KMS-11 (cell line): ENCODE results near the gene COL4A6.

Experiments used
- H2AFZ ChIP-seq: fragments of 200-600 bp; sonication (generic); 2 replicates; pipeline ENCODE4 v1.6.1; 2016; ENCODE audit warnings: antibody characterized with exemption, mixed run types, low read depth
- H3K27ac ChIP-seq: fragments of 200-600 bp; sonication (generic); 2 replicates; pipeline ENCODE4 v1.6.1; 2016; ENCODE audit warnings: mild to moderate bottlenecking, mixed run types
- H3K27me3 ChIP-seq: fragments of 200-600 bp; sonication (generic); 2 replicates; pipeline ENCODE4 v1.6.1; 2017; ENCODE audit warnings: mild to moderate bottlenecking, low read depth, mixed run types, moderate library complexity; ENCODE audit not compliant: insufficient read depth
- H3K36me3 ChIP-seq: fragments of 200-600 bp; sonication (generic); 2 replicates; pipeline ENCODE4 v1.6.1; 2017; ENCODE audit warnings: mild to moderate bottlenecking, mixed run types; ENCODE audit not compliant: insufficient read depth
- H3K4me1 ChIP-seq: fragments of 200-600 bp; sonication (generic); 2 replicates; pipeline ENCODE4 v1.6.1; 2016; ENCODE audit warnings: mild to moderate bottlenecking, low read depth, mixed run types; ENCODE audit not compliant: poor library complexity, severe bottlenecking
- H3K4me2 ChIP-seq: fragments of 200-600 bp; sonication (generic); 2 replicates; pipeline ENCODE4 v1.7.0; 2016; ENCODE audit warnings: mild to moderate bottlenecking, mixed run types
- H3K4me3 ChIP-seq: fragments of 200-600 bp; sonication (generic); IDR thresholded peaks from 2 replicates; pipeline ENCODE4 v1.6.1; 2017; ENCODE audit warnings: low read depth, low read length, mixed read lengths; ENCODE audit not compliant: insufficient read depth
- H3K79me2 ChIP-seq: fragments of 200-600 bp; sonication (generic); 2 replicates; pipeline ENCODE4 v1.6.1; 2016; ENCODE audit warnings: low read depth, mixed run types; ENCODE audit not compliant: insufficient read depth
- H3K9ac ChIP-seq: fragments of 200-600 bp; sonication (generic); 2 replicates; pipeline ENCODE4 v1.6.1; 2016; ENCODE audit warnings: mild to moderate bottlenecking, mixed run types
- H4K20me1 ChIP-seq: fragments of 200-600 bp; sonication (generic); 2 replicates; pipeline ENCODE4 v1.6.1; 2016; ENCODE audit warnings: mild to moderate bottlenecking, mixed run types; ENCODE audit not compliant: insufficient read depth
- TF ChIP-seq, protein P1 (sequence below): fragments of 200-600 bp; sonication (generic); conservative IDR thresholded peaks from 2 replicates; pipeline ENCODE4 v1.6.1; 2017; ENCODE audit warnings: low read depth, mild to moderate bottlenecking, antibody characterized with exemption, low read length, moderate library complexity, mixed read lengths

COL4A6 gene

DNA sequence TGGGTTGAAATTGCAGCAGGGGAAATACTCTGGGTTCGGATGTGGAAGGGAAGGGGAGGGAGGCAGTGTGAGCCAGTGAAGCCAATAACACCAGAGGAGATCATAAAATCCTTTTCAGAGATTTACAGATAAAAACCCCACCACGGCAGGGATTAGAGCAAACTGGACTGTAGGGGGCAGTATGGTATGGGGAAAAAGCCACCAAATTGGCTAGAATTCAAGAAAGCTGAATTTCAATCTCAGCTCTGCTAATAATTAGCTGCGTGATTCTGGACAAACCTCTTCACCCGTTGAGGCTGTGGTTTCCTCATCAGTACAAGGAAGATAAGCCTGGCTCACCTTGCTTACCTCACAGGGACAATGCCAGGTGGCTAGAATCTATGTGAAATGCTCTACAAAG lies 238.5 kb downstream of the COL4A6 start:
- no peak overlapping the region for H3K4me2 ChIP-seq
- no peak overlapping the region for H2AFZ ChIP-seq

DNA sequence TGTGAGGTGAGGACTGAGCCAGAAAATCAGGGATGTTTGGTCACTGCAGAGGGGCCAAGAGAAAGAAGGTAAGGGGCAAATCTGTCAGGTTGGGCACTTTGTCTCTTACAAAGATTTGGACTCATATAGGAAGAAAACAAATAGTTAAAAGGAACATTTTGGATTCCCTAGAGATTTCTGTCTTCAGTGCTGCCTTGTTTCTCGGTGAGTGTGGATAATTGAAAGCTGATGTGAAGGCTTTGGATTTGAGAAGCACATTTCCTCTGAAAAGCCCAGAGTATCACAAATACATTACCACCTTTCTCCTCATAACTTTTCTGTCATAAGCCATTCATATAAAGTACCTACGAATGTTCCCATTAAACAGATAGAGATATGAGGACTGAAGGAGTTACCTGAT lies 239.2 kb downstream of the COL4A6 start:
- TF ChIP-seq, protein P1, sequence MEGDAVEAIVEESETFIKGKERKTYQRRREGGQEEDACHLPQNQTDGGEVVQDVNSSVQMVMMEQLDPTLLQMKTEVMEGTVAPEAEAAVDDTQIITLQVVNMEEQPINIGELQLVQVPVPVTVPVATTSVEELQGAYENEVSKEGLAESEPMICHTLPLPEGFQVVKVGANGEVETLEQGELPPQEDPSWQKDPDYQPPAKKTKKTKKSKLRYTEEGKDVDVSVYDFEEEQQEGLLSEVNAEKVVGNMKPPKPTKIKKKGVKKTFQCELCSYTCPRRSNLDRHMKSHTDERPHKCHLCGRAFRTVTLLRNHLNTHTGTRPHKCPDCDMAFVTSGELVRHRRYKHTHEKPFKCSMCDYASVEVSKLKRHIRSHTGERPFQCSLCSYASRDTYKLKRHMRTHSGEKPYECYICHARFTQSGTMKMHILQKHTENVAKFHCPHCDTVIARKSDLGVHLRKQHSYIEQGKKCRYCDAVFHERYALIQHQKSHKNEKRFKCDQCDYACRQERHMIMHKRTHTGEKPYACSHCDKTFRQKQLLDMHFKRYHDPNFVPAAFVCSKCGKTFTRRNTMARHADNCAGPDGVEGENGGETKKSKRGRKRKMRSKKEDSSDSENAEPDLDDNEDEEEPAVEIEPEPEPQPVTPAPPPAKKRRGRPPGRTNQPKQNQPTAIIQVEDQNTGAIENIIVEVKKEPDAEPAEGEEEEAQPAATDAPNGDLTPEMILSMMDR = no peak

More for the DNA sequence above, 238.5 kb downstream of the COL4A6 start:
- Histone ChIP-seq H3K27ac (no peak overlapping the region), H3K9ac (no peak overlapping the region), H3K4me1 (no peaks in the 10 kb centered on the region), H3K79me2 (no peaks in the 10 kb centered on the region), H3K27me3 (no peaks in the 10 kb centered on the region), H4K20me1 (no peaks in the 10 kb centered on the region), H3K4me3 (no peak overlapping the region), H3K36me3 (no peaks in the 10 kb centered on the region)
- TF ChIP-seq, protein P1 = peak; percentile 73

GRCh38 chrX:108198420-108198819 lies 239.8 kb downstream of the COL4A6 start:
- Histone ChIP-seq H3K4me2 (no peak overlapping the region), H3K9ac (no peak overlapping the region), H3K4me1 (no peaks in the 10 kb centered on the region), H3K79me2 (no peaks in the 10 kb centered on the region), H3K4me3 (no peak overlapping the region), H4K20me1 (no peaks in the 10 kb centered on the region), H3K27ac (no peak overlapping the region), H3K27me3 (no peaks in the 10 kb centered on the region), H3K36me3 (no peaks in the 10 kb centered on the region), H2AFZ (no peak overlapping the region)
- TF ChIP-seq, protein P1 = no peak

More for the DNA sequence above, 239.2 kb downstream of the COL4A6 start:
- Histone ChIP-seq H2AFZ (no peak overlapping the region), H3K27me3 (no peaks in the 10 kb centered on the region), H3K79me2 (no peaks in the 10 kb centered on the region), H3K27ac (no peak overlapping the region), H3K9ac (no peak overlapping the region), H3K4me3 (no peak overlapping the region), H3K4me2 (no peak overlapping the region), H3K4me1 (no peaks in the 10 kb centered on the region), H4K20me1 (no peaks in the 10 kb centered on the region), H3K36me3 (no peaks in the 10 kb centered on the region)

DNA sequence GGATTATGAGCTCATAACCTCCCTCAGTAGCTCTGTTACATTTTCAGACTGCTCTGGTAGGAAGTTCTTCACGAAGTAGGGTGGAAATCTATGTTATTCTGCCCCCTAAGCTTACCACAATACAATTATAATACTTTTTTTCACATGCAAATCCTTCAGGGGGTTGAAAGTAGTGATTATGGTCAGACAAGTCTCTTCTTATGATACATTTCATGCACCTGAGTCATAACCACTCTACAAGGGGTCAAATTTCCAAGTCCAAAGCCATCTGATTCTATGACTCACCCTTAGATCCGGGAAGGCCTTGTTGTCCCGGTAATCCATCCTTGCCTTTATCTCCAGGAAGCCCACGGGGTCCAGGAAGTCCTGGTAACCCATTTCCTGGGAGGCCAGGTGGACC lies 251.4 kb downstream of the COL4A6 start:
- no peaks in the 10 kb centered on the region for H4K20me1 ChIP-seq
- no peak overlapping the region for H3K4me3 ChIP-seq
- H3K27me3 ChIP-seq = no peaks in the 10 kb centered on the region
- TF ChIP-seq, protein P1 = no peak
- H2AFZ ChIP-seq = no peak overlapping the region
- no peaks in the 10 kb centered on the region for H3K79me2 ChIP-seq
- no peaks in the 10 kb centered on the region for H3K36me3 ChIP-seq
- no peaks in the 10 kb centered on the region for H3K4me1 ChIP-seq
- no peak overlapping the region for H3K9ac ChIP-seq
- no peak overlapping the region for H3K27ac ChIP-seq
- H3K4me2 ChIP-seq = no peak overlapping the region
